Neural progenitor cell (in vitro differentiated cells): ENCODE data around the gene HEATR5B.

ENCODE experiments used
- CTCF ChIP-seq: fragments of 200-600 bp; sonication (generic); IDR thresholded peaks from 2 replicates; pipeline ENCODE4 v1.5.1; 2017; ENCODE audit warnings: antibody characterized with exemption, mild to moderate bottlenecking
- EZH2 ChIP-seq: fragments of 200-600 bp; sonication (generic); IDR thresholded peaks from 2 replicates; pipeline ENCODE4 v1.6.1; 2017; ENCODE audit warnings: antibody characterized with exemption, mild to moderate bottlenecking, moderate library complexity
- EZH2phosphoT487 ChIP-seq: fragments of 200-600 bp; sonication (generic); IDR thresholded peaks from 2 replicates; pipeline ENCODE4 v1.6.1; 2017; ENCODE audit warnings: antibody characterized with exemption

GRCh38 chr2:36965206-36965605 lies 119.0 kb downstream of the HEATR5B start:
- TF ChIP-seq CTCF (no peak), EZH2phosphoT487 (no peak), EZH2 (no peak)
